B cell (primary cell): ENCODE measurements around the gene LAMTOR5. TPM values are rescaled to one million over a fixed set of nuclear protein-coding genes. Genes with fewer than 3 reads are reported as not detected.

ENCODE experiments used
- ATAC-seq: fragments of 200-7000 bp; cut with Tn5 transposase; one replicate; pipeline ENCODE4 v1.10.0; 2021; ENCODE audit warnings: low read depth, mild to moderate bottlenecking, moderate number of reproducible peaks, moderate library complexity
- CTCF ChIA-PET: fragments of 350-600 bp; sonication (Branson Sonifier 250); formaldehyde crosslinking; loops from one replicate; lab custom pipeline; 2021; ENCODE audit warnings: antibody characterized with exemption, inconsistent platforms; lab: Charles Lee
- POLR2A ChIA-PET: fragments of 350-600 bp; sonication (Branson Sonifier 250); formaldehyde crosslinking; loops from one replicate; lab custom pipeline; 2021; ENCODE audit warnings: antibody characterized with exemption; lab: Charles Lee
- DNase-seq: peaks from one replicate; pipeline ENCODE4 v3.0.0; 2013
- H2AFZ ChIP-seq: 2 replicates; pipeline ENCODE4 v1.6.1; 2012; ENCODE audit warnings: mild to moderate bottlenecking, low read depth, low read length; ENCODE audit not compliant: insufficient read depth, poor library complexity, severe bottlenecking
- H3K27ac ChIP-seq, 2 donors: 1 replicate in 1 of 2; 2 replicates in 1 of 2; pipeline ENCODE4 v1.5.1; 2012 to 2013; ENCODE audit warnings: low read length in 2 of 2, mild to moderate bottlenecking in 2 of 2, moderate library complexity in 1 of 2
- H3K27me3 ChIP-seq, 4 experiments: fragments of 200-600 bp in 1 of 4; sonication (generic) in 1 of 4; replicated peaks in 1 of 4; 1 replicate in 2 of 4; 2 replicates in 2 of 4; pipeline versions ENCODE4 v1.6.1 to v1.7.0; 2013 to 2016; ENCODE audit warnings: low read length in 3 of 4, mild to moderate bottlenecking in 2 of 4, mixed read lengths in 1 of 4, moderate library complexity in 1 of 4; ENCODE audit not compliant: insufficient read depth in 4 of 4, control insufficient read depth in 3 of 4; ENCODE audit errors: control extremely low read depth in 1 of 4
- H3K36me3 ChIP-seq, 2 experiments: replicated peaks in 1 of 2; 1 replicate in 1 of 2; 2 replicates in 1 of 2; pipeline versions ENCODE4 v1.6.1 to v1.7.1; 2013; ENCODE audit warnings: low read length in 1 of 2; ENCODE audit not compliant: insufficient read depth in 2 of 2, control insufficient read depth in 1 of 2; ENCODE audit errors: control extremely low read depth in 1 of 2, extremely low read depth in 1 of 2
- H3K4me1 ChIP-seq, 2 donors: fragments of 200-600 bp in 1 of 2; sonication (generic) in 1 of 2; 1 replicate in 1 of 2; 2 replicates in 1 of 2; pipeline versions ENCODE4 v1.5.1 to v1.6.1; 2013 to 2017; ENCODE audit warnings: low read length in 2 of 2; ENCODE audit not compliant: control insufficient read depth in 2 of 2, insufficient read depth in 2 of 2
- H3K4me2 ChIP-seq: replicated peaks from 2 replicates; pipeline ENCODE3; 2012; ENCODE audit warnings: mild to moderate bottlenecking, low read depth, low read length; ENCODE audit not compliant: poor library complexity, severe bottlenecking
- H3K4me3 ChIP-seq, 5 experiments: fragments of 200-600 bp in 1 of 5; sonication (generic) in 1 of 5; 1 replicate in 3 of 5; 2 replicates in 2 of 5; pipeline versions ENCODE4 v1.5.1 to v1.7.0; 2011 to 2016; ENCODE audit warnings: low read length in 4 of 5, mild to moderate bottlenecking in 4 of 5, low read depth in 2 of 5, control low read depth in 1 of 5, moderate library complexity in 1 of 5; ENCODE audit not compliant: insufficient read depth in 1 of 5; ENCODE audit errors: control extremely low read depth in 1 of 5, extremely low read depth in 1 of 5
- H3K79me2 ChIP-seq: fragments of 200-600 bp; sonication (generic); one replicate; pipeline ENCODE4 v1.6.0; 2016; ENCODE audit warnings: low read length; ENCODE audit not compliant: control insufficient read depth, insufficient read depth
- H3K9ac ChIP-seq: fragments of 200-600 bp; sonication (generic); 2 replicates; pipeline ENCODE4 v1.6.1; 2017; ENCODE audit warnings: mild to moderate bottlenecking, low read length, moderate library complexity
- H3K9me3 ChIP-seq, 3 donors: one replicate each; pipeline versions ENCODE4 v1.6.1 to v1.7.1; 2013; ENCODE audit warnings: low read length in 2 of 3; ENCODE audit not compliant: control insufficient read depth in 2 of 3, insufficient read depth in 1 of 3; ENCODE audit errors: control extremely low read depth in 1 of 3
- H4K20me1 ChIP-seq: 2 replicates; pipeline ENCODE4 v1.6.0; 2012; ENCODE audit warnings: mild to moderate bottlenecking, low read length; ENCODE audit not compliant: insufficient read depth, control insufficient read depth, poor library complexity, severe bottlenecking
- H3K27ac Mint-ChIP-seq: one replicate; pipeline ENCODE4 v1.8.0; 2021; ENCODE audit warnings: mixed read lengths
- H3K27me3 Mint-ChIP-seq: one replicate; pipeline ENCODE4 v1.8.0; 2021; ENCODE audit warnings: mixed read lengths
- H3K4me1 Mint-ChIP-seq: one replicate; pipeline ENCODE4 v1.8.0; 2021; ENCODE audit warnings: mixed read lengths
- H3K4me3 Mint-ChIP-seq: one replicate; pipeline ENCODE4 v1.8.0; 2021; ENCODE audit warnings: mixed read lengths
- H3K9me3 Mint-ChIP-seq: one replicate; pipeline ENCODE4 v1.8.0; 2022; ENCODE audit warnings: mixed read lengths; ENCODE audit not compliant: insufficient read depth
- EZH2 ChIP-seq: IDR thresholded peaks from 2 replicates; pipeline ENCODE4 v1.6.1; 2012; ENCODE audit warnings: borderline replicate concordance, low read depth, mild to moderate bottlenecking, moderate library complexity, low read length; ENCODE audit not compliant: insufficient read depth, poor library complexity, severe bottlenecking
- WGBS: methylation state at CpG from one replicate; pipeline ENCODE4 v1.1.5; 2013; ENCODE audit warnings: missing lambda C conversion rate; ENCODE audit not compliant: insufficient coverage; 5-methylcytosine and 5-hydroxymethylcytosine counted together
- intact Hi-C: fragments of 100-400 bp; cut with micrococcal nuclease; formaldehyde crosslinking; loops from one replicate; pipeline ENCODE4 v1.10.0; 2022
- polyA plus RNA-seq: library from polyadenylated mRNA; depleted of rRNA; stranded (reverse); fragments of >200 nt; gene quantifications from 2 replicates; pipeline ENCODE4 v1.2.3, GENCODE V29; 2012
- total RNA-seq, 2 donors: library from RNA; stranded (reverse); fragments of 120-200 nt in 1 of 2; gene quantifications; 1 replicate in 1 of 2; 2 replicates in 1 of 2; pipeline versions ENCODE4 v1.2.3 to v1.2.4, GENCODE V29; 2013 to 2022
- TF ChIP-seq, protein P1 (sequence below): fragments of 200-600 bp; IDR thresholded peaks from one replicate; pipeline ENCODE4 v1.8.0; 2022; ENCODE audit warnings: antibody characterized with exemption, mild to moderate bottlenecking

Gene LAMTOR5
- total and polyA plus RNA-seq, 2 donors (not counting 1 experiment from before 2014, with no cell fraction given): 145 to 253 TPM

DNA sequence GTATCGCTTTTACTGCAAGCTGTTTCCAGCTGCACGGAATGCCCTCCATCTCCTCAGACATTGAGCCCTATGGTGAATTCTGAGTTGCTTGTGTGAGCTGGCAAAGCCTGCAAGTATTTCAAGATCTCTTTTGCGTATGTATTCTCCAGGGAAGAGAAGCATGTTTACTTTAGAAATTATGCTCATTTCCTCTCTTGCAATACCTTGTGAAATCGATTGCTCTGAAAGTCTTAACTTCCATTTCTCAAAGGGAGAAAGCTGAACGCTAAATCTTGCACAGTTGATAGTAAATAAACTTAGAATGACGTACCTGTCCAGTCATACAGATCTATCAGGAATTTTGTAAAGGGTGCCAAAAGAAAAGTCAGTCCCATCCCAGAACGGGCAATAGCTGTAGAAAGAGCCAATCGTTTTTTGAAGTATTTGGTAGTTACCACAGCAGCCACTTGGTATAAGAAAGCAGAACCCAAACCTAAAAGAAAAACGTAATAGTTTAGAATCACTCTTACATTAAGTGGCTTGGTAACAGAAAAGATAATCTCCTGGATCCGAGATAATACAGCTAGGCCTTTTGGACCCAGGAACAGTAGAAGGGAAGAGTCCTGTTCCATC is 26.7 kb downstream of the LAMTOR5 start:
- Histone ChIP-seq H3K27me3 (no peaks in the 10 kb centered on the region), H3K4me2 (peak overlapping the region; percentile 65), H3K4me3 (peak overlapping the region in 3 of 5 experiments; percentile 27 to 54 (median 30)), H3K79me2 (no peaks in the 10 kb centered on the region), H2AFZ (peak overlapping the region; percentile 44), H3K4me1 (peaks cover 56 to 64% of the 10 kb centered on the region in 2 donors), H3K36me3 (peaks cover 0 to 8% of the 10 kb centered on the region in 2 experiments), H4K20me1 (no peaks in the 10 kb centered on the region), H3K27ac (peak overlapping the region; percentile 56 to 70), H3K9me3 (no peaks in the 10 kb centered on the region), H3K9ac (peak overlapping the region; percentile 48)
- no peaks in the 10 kb centered on the region for H3K27me3 Mint-ChIP-seq
- CTCF ChIA-PET: interaction anchor here (0.6 to 13.9 kb wide), 9 partner anchors 9 to 173 kb away, joined by 3 to 139 read pairs (median 4); partner anchors contain the start of genes LAMTOR5 and RBM15
- H3K4me3 Mint-ChIP-seq: peak overlapping the region; percentile 77
- POLR2A ChIA-PET: interaction anchor here (1.1 to 2.2 kb wide), 3 partner anchors 22 to 42 kb away, joined by 3 to 28 read pairs (median 6); partner anchors contain the start of genes LAMTOR5 and RBM15
- DNase-seq (peak; percentile 54), ATAC-seq (peak; percentile 13)
- H3K9me3 Mint-ChIP-seq: no peaks in the 10 kb centered on the region
- intact Hi-C loops: loop anchor here (1.0 to 10.0 kb wide), 3 partner anchors 27 to 494 kb away; partner anchors contain the start of genes CD53 and LAMTOR5
- H3K27ac Mint-ChIP-seq: peak overlapping the region; percentile 91
- H3K4me1 Mint-ChIP-seq: peaks cover 64% of the 10 kb centered on the region
- 40% methylated on average over 1 of the region's 10 CpGs for WGBS
- TF ChIP-seq, protein P1, sequence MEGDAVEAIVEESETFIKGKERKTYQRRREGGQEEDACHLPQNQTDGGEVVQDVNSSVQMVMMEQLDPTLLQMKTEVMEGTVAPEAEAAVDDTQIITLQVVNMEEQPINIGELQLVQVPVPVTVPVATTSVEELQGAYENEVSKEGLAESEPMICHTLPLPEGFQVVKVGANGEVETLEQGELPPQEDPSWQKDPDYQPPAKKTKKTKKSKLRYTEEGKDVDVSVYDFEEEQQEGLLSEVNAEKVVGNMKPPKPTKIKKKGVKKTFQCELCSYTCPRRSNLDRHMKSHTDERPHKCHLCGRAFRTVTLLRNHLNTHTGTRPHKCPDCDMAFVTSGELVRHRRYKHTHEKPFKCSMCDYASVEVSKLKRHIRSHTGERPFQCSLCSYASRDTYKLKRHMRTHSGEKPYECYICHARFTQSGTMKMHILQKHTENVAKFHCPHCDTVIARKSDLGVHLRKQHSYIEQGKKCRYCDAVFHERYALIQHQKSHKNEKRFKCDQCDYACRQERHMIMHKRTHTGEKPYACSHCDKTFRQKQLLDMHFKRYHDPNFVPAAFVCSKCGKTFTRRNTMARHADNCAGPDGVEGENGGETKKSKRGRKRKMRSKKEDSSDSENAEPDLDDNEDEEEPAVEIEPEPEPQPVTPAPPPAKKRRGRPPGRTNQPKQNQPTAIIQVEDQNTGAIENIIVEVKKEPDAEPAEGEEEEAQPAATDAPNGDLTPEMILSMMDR: no peak
- no peak for TF ChIP-seq EZH2

- DNase-seq: no peak
- peaks cover 15 to 19% of the 10 kb centered on the region in 2 donors for H3K4me1 ChIP-seq
- no peaks in the 10 kb centered on the region for H3K79me2 ChIP-seq
- H3K4me3 ChIP-seq: no peak overlapping the region
- H3K9ac ChIP-seq: no peak overlapping the region
- no CpG with 5 or more reads among the region's 1 CpG for WGBS
- Mint-ChIP-seq H3K4me3 (no peak overlapping the region), H3K9me3 (no peaks in the 10 kb centered on the region), H3K27me3 (no peaks in the 10 kb centered on the region), H3K4me1 (peaks cover 19% of the 10 kb centered on the region), H3K27ac (no peak overlapping the region)
- ChIA-PET CTCF (interaction anchor here (1.0 to 13.9 kb wide), 2 partner anchors 15 to 35 kb away, joined by 3 to 117 read pairs; partner anchors contain the start of gene LAMTOR5), POLR2A (no interaction called here)
- no peaks in the 10 kb centered on the region for H3K27me3 ChIP-seq
- H3K27ac ChIP-seq: no peak overlapping the region
- peaks cover 8 to 10% of the 10 kb centered on the region in 2 experiments for H3K36me3 ChIP-seq
- intact Hi-C loops: no loop called here
- TF ChIP-seq, protein P1: no peak
- no peak for TF ChIP-seq EZH2
- H3K4me2 ChIP-seq: no peak overlapping the region
- no peak overlapping the region for H2AFZ ChIP-seq
- no peaks in the 10 kb centered on the region for H4K20me1 ChIP-seq
- no peaks in the 10 kb centered on the region for H3K9me3 ChIP-seq
- ATAC-seq: no peak
These were observed 32.0 kb downstream of the LAMTOR5 start for GRCh38 chr1:110375490-110375889.
